HG02642 (cell line): ENCODE data around the gene PLXND1.

Experiments
- ATAC-seq: cut with Tn5 transposase; IDR thresholded peaks from one replicate; pipeline ENCODE4 v1.9.1; 2021; ENCODE audit warnings: mild to moderate bottlenecking; ENCODE audit not compliant: unreplicated experiment, poor library complexity

The PLXND1 gene

GRCh38 chr3:129535075-129535474 lies 71.4 kb downstream of the PLXND1 start:
- no peak for ATAC-seq

GRCh38 chr3:129534428-129535027 lies 71.9 kb downstream of the PLXND1 start:
- no peak for ATAC-seq

GRCh38 chr3:129533406-129533805 lies 73.1 kb downstream of the PLXND1 start:
- no peak for ATAC-seq

GRCh38 chr3:129532261-129532660 lies 74.2 kb downstream of the PLXND1 start:
- no peak for ATAC-seq

DNA sequence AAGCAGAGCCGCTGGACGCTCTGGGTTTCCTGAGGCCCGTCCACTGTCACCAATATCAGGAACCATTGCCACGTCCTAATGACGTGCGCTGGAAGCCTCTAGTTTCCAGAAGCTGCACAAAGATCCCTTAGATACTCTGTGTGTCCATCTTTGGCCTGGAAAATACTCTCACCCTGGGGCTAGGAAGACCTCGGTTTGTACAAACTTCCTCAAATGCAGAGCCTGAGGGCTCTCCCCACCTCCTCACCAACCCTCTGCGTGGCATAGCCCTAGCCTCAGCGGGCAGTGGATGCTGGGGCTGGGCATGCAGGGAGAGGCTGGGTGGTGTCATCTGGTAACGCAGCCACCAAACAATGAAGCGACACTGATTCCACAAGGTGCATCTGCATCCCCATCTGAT lies 74.8 kb downstream of the PLXND1 start:
- no peak for ATAC-seq

DNA sequence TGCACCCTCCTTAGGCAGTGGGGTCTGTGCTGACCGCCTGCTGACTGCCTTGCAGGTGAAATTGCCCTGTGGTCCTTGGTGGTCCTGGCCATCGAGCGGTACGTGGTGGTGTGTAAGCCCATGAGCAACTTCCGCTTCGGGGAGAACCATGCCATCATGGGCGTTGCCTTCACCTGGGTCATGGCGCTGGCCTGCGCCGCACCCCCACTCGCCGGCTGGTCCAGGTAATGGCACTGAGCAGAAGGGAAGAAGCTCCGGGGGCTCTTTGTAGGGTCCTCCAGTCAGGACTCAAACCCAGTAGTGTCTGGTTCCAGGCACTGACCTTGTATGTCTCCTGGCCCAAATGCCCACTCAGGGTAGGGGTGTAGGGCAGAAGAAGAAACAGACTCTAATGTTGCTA lies 75.7 kb downstream of the PLXND1 start:
- no peak for ATAC-seq

DNA sequence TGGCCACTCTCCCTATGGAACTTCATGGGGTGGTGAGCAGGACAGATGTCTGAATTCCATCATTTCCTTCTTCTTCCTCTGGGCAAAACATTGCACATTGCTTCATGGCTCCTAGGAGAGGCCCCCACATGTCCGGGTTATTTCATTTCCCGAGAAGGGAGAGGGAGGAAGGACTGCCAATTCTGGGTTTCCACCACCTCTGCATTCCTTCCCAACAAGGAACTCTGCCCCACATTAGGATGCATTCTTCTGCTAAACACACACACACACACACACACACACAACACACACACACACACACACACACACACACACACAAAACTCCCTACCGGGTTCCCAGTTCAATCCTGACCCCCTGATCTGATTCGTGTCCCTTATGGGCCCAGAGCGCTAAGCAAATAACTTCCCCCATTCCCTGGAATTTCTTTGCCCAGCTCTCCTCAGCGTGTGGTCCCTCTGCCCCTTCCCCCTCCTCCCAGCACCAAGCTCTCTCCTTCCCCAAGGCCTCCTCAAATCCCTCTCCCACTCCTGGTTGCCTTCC lies 76.2 kb downstream of the PLXND1 start:
- ATAC-seq: no peak

GRCh38 chr3:129529436-129530210 lies 76.9 kb downstream of the PLXND1 start:
- no peak for ATAC-seq

DNA sequence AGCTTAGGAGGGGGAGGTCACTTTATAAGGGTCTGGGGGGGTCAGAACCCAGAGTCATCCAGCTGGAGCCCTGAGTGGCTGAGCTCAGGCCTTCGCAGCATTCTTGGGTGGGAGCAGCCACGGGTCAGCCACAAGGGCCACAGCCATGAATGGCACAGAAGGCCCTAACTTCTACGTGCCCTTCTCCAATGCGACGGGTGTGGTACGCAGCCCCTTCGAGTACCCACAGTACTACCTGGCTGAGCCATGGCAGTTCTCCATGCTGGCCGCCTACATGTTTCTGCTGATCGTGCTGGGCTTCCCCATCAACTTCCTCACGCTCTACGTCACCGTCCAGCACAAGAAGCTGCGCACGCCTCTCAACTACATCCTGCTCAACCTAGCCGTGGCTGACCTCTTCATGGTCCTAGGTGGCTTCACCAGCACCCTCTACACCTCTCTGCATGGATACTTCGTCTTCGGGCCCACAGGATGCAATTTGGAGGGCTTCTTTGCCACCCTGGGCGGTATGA lies 77.8 kb downstream of the PLXND1 start, which contains the start of gene RHO:
TSS of gene RHO (plus strand) at position 51 of the 512 bp plus-strand sequence. CDS start at position 146, 95 bp downstream.
- no peak for ATAC-seq

DNA sequence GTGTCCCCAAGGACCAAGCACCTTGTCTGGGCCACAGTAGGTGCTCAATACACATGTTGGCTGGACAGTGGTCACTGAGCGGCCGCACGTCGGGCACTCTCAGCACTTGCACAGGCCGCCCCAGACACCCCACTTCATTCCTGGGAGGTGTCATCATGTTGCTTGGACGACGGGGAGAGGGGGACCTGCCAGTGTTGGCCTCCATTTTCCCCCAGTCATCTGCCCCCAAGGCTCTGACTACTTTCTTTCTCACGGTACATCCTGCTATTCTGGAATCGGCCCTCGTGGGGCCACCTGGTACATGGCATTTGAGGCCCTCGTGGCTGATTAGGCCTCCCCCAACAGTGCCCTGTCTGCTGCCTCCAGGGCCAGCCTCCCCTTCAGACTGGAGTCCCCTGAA lies 79.2 kb downstream of the PLXND1 start:
- ATAC-seq: no peak

GRCh38 chr3:129526121-129526900 lies 80.2 kb downstream of the PLXND1 start:
- peak; percentile 87 for ATAC-seq

- ATAC-seq: no peak
Measured at GRCh38 chr3:129525341-129525968, 81.0 kb downstream of the PLXND1 start.

DNA sequence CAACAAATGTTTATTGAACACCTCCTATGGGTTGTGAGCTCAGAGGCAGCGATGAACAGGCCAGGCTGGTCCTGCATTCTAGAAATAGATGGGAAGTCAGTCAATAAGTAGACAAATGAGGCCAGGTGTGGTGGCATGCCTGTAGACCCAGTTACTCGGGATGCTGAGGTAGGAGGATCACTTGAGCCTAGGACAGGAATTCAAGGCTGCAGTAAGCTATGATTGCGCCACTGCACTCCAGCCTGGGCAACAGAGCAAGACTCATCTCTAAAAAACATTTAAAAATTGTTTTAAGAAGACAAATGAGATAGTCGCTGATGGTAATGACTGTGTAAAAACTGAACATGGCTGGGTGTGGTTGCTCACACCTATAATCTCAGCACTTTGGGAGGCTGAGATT lies 82.4 kb downstream of the PLXND1 start:
- ATAC-seq: no peak

DNA sequence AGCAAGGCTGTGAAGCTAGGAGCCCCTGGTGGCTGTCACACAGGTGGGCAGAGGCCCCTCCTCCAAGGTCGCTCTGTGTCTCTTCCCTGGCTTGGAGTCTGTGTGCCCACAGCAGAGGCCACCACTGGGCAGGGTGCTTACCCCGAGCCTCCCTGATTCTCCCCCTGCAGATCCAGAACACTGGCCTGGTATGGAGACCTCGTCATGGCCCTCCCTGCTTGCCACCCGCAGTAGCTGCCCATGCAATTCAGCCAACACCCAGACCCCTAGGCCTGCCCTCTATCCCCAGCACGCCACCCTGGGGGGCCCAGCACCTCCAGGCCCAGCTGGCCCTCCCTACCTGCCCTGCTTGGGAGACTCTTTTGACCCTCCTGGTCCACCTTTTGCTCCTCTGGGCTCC lies 83.5 kb downstream of the PLXND1 start:
- no peak for ATAC-seq

- no peak for ATAC-seq
Measured at GRCh38 chr3:129521611-129522010, 84.9 kb downstream of the PLXND1 start.

- no peak for ATAC-seq
Measured at GRCh38 chr3:129520960-129521359, 85.5 kb downstream of the PLXND1 start.

GRCh38 chr3:129519896-129520715 lies 86.4 kb downstream of the PLXND1 start:
- no peak for ATAC-seq

DNA sequence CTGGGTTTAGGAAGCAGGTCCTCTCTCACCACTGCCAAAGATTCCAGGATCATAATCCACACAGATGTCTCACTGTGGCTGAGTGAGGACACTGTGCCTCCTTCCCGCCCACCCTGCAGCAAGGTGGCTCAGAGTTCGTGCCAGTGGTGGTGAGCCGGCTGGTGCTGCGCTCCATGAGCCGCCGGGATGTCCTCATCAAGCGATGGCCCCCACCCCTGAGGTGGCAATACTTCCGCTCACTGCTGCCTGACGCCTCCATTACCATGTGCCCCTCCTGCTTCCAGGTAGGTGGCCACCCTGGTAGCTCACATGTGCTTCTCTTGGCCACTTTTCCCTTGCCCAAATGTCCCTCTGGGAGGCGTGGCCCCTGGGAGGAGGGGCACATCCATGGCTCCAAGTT lies 87.0 kb downstream of the PLXND1 start:
- ATAC-seq: no peak

DNA sequence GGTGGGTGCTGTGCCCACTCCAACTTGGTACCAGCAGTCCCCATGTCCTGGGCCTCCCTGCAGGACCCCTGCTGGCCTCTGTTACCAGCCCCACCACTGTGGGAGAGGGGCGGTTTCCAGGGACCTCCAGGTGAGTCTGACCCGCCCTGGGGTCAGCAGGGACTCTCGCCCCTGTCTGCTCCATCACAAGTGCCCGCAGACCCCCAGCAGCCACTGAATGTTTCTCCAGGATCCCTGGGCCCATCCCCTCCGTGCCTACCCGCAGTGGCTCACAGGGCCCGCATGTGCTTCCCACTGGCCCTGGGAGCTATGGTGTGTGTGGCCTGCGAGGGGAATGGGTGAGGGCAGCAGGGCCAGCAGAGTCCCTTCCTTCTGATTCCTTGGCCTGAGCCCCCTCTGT lies 87.9 kb downstream of the PLXND1 start:
- ATAC-seq: no peak
